RPMI8226 (cell line): Measurements from ENCODE around the gene IGFL1.
"Not testable (repeated sequence)": the region's sequence is repeated elsewhere in the genome, so short reads cannot be mapped to it uniquely, and the experiment has no call there.

Source experiments
- DNase-seq: peaks from one replicate; pipeline ENCODE4 v3.0.0-alpha.2; 2015

Gene IGFL1

GRCh38 chr19:46273931-46274330 lies 44.4 kb downstream of the IGFL1 start:
- not testable (repeated sequence) for DNase-seq

DNA sequence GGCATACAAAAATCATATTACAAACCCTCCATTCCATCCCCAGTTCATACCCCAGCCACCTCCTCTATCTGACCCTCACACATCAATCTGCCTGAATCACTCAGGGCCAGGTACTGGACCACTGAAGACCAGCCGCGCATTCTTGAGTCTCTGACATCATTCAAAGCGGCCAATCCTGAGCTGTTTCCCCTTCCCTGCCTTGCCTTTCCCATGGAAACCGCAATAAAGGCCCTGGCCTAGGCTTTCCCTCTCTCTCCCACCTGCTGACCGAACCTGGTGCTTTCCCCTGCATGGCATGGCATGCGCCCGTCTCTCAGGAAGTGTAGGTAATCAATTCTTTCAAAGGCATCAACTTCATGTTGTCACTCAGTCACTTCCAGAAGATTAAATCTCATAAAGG lies 49.6 kb downstream of the IGFL1 start:
- DNase-seq: no peak
